ENCODE measurements around the gene PLA1A. TPM values are rescaled to one million over a fixed set of nuclear protein-coding genes. Genes with fewer than 3 reads are reported as not detected.
A peak's percentile ranks its signal among the peaks of the same experiment; 100 is the strongest.

Gene PLA1A
- total RNA-seq, 1 donor from 2014 or later: 2.8 TPM

DNA sequence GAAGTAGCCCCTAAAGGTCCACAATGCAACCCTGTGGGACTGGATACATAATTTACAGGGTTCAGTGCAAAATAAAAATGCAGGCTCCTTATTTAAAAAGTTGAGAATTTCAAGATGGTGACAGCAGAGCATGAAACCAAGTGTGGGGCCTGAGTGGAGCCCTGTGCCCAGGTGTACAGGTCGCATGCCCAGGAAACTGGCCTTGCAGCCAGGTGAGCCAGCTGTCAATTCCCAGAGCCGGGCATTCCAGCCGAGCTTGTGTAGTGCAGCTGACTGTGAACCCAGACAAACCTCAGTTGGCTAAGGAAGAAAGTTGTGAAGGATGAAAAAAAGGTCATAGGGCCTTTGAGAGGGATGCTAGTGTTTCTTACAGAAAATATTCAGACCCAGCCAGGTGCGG lies 35.1 kb downstream of the PLA1A start:
- TF ChIP-seq, protein P1, sequence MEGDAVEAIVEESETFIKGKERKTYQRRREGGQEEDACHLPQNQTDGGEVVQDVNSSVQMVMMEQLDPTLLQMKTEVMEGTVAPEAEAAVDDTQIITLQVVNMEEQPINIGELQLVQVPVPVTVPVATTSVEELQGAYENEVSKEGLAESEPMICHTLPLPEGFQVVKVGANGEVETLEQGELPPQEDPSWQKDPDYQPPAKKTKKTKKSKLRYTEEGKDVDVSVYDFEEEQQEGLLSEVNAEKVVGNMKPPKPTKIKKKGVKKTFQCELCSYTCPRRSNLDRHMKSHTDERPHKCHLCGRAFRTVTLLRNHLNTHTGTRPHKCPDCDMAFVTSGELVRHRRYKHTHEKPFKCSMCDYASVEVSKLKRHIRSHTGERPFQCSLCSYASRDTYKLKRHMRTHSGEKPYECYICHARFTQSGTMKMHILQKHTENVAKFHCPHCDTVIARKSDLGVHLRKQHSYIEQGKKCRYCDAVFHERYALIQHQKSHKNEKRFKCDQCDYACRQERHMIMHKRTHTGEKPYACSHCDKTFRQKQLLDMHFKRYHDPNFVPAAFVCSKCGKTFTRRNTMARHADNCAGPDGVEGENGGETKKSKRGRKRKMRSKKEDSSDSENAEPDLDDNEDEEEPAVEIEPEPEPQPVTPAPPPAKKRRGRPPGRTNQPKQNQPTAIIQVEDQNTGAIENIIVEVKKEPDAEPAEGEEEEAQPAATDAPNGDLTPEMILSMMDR (IDR thresholded peaks at IDR 0.05; ENCODE audit: borderline replicate concordance): no peak
- DNase-seq: no peak
- Histone ChIP-seq H3K36me3 (no peaks in the 10 kb centered on the region), H3K27me3 (ENCODE audit: low read depth) (no peaks in the 10 kb centered on the region), H3K27ac (replicated peaks) (no peak overlapping the region), H3K9me3 (replicated peaks) (no peaks in the 10 kb centered on the region), H3K4me3 (no peak overlapping the region), H3K4me1 (peaks cover 70% of the 10 kb centered on the region)
- intact Hi-C loops (cut with micrococcal nuclease): no loop called here

DNA sequence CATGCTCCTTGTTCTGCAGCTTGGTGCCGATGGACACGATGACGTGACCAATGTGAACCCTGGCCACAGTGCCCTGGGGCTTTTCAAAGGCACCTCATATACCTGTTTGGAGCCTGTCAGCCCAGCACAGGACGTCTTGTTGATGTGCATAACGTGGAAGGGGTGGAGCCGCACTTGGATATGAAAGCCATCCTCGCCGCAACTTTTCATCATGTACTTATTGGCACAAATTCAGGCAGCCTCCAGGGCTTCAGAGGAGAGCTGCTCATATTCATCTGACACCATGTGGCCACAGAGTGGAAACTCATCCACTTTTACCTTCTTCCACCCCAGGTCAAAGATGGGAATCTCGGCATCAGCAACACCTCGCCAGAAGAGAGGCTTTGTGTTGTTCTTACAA lies 38.0 kb downstream of the PLA1A start:
- TF ChIP-seq, protein P1 (IDR thresholded peaks at IDR 0.05; ENCODE audit: borderline replicate concordance): no peak
- intact Hi-C loops (cut with micrococcal nuclease): no loop called here
- peaks cover 71% of the 10 kb centered on the region for H3K4me1 ChIP-seq
- no peak overlapping the region for H3K4me3 ChIP-seq
- H3K27me3 ChIP-seq (ENCODE audit: low read depth): no peaks in the 10 kb centered on the region
- no peaks in the 10 kb centered on the region for H3K9me3 ChIP-seq (replicated peaks)
- peak; percentile 31 for DNase-seq
- H3K36me3 ChIP-seq: peaks cover 9% of the 10 kb centered on the region
- H3K27ac ChIP-seq (replicated peaks): peak overlapping the region; percentile 90

DNA sequence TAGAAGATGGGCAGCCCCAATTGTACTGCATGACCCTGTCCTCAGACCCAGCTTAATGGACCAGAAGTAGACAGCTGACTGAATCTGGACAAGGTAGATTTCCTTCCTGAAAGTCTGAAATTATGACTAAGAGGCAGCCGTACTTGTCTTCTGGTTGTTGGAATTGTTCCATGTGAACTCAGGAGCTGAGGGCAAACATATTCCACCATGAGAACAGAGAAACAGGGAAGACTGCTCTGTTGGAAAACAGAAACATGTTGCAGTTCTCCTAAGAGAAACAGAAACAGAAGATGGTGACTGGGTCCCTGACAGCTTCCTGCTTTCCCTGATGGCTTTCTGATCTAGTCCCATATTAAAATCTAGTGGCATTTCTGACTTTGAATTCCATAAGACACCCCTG lies 38.6 kb downstream of the PLA1A start:
- no peak for DNase-seq
- Histone ChIP-seq H3K36me3 (peaks cover 14% of the 10 kb centered on the region), H3K27me3 (ENCODE audit: low read depth) (no peaks in the 10 kb centered on the region), H3K27ac (replicated peaks) (peak overlapping the region; percentile 90), H3K4me3 (no peak overlapping the region), H3K4me1 (peaks cover 71% of the 10 kb centered on the region), H3K9me3 (replicated peaks) (no peaks in the 10 kb centered on the region)
- TF ChIP-seq, protein P1 (IDR thresholded peaks at IDR 0.05; ENCODE audit: borderline replicate concordance): no peak
- intact Hi-C loops (cut with micrococcal nuclease): no loop called here

- Histone ChIP-seq H3K27me3 (ENCODE audit: low read depth) (no peaks in the 10 kb centered on the region), H3K9me3 (replicated peaks) (no peaks in the 10 kb centered on the region), H3K4me1 (peaks cover 69% of the 10 kb centered on the region), H3K27ac (replicated peaks) (peak overlapping the region; percentile 90), H3K4me3 (no peak overlapping the region), H3K36me3 (peaks cover 22% of the 10 kb centered on the region)
- intact Hi-C loops (cut with micrococcal nuclease): no loop called here
- TF ChIP-seq, protein P1 (IDR thresholded peaks at IDR 0.05; ENCODE audit: borderline replicate concordance): no peak
- no peak for DNase-seq
Observed at GRCh38 chr3:119636891-119637611, 39.4 kb downstream of the PLA1A start.

DNA sequence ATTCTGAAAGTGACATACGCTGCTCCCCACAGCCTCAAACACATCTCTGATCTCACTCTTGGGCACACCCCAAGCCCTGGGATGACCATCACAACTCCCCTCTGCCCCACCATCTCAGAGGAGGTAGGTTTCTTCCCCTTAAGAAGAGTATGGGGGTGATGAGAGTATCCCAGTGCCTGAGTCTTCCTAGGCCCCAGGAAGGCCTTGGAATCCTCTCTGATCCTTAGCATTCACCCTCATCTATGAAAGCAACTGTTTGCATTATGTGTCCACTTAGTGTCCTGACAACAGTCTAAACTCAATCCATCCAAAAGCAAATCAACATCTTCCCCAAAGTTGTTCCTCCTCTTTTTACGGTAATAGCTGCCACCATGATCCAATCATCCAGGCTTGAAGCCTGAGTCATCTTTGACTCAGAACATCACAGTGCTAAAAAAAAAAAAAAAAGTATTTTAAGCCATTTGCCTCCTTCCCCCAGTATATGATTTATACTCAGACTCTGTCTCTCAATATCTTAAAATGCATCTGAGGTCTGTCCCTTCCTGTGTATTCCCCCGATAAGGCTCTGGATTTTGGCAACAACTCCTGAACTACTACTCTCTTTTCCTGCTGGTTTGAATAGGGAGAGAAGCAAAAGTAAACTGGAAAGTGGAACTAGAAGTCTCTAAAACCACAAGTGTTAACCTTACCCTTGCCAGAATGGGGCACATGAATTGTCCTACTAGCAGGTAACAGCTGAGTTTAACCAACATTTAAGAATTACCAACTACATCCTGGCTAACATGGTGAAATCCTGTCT lies 40.2 kb downstream of the PLA1A start:
- peaks cover 30% of the 10 kb centered on the region for H3K36me3 ChIP-seq
- H3K27me3 ChIP-seq (ENCODE audit: low read depth): no peaks in the 10 kb centered on the region
- intact Hi-C loops (cut with micrococcal nuclease): no loop called here
- H3K4me3 ChIP-seq: peak overlapping the region; percentile 18
- peak overlapping the region; percentile 90 for H3K27ac ChIP-seq (replicated peaks)
- TF ChIP-seq, protein P1 (IDR thresholded peaks at IDR 0.05; ENCODE audit: borderline replicate concordance): no peak
- H3K9me3 ChIP-seq (replicated peaks): no peaks in the 10 kb centered on the region
- peaks cover 78% of the 10 kb centered on the region for H3K4me1 ChIP-seq
- no peak for DNase-seq

All from left ventricle myocardium inferior (tissue), 1 donor.